NCI-H526 (cell line): Measurements from ENCODE around the gene DLL1.

Experiments used
- DNase-seq, 2 experiments: peaks; one replicate each; lab custom pipeline; 2025; lab: John Stamatoyannopoulos, UW

The DLL1 gene

GRCh38 chr6:170294813-170295509 lies 4.1 kb upstream of the DLL1 start:
- DNase-seq = peak in 1 of 2 experiments; percentile 58

GRCh38 chr6:170294298-170294730 lies 3.4 kb upstream of the DLL1 start:
- DNase-seq = peak in 1 of 2 experiments; percentile 52

- DNase-seq = no peak
Measured at GRCh38 chr6:170293341-170294231, 2.7 kb upstream of the DLL1 start.

- DNase-seq = peak in 1 of 2 experiments; percentile 67
Measured at GRCh38 chr6:170292407-170293158, 1.7 kb upstream of the DLL1 start.

- no peak for DNase-seq
Measured at GRCh38 chr6:170292111-170292406, 1.2 kb upstream of the DLL1 start.

- DNase-seq = peak; percentile 94
Measured at GRCh38 chr6:170291271-170292110, 613 bp upstream of the DLL1 start.

GRCh38 chr6:170289951-170290295 lies 955 bp downstream of the DLL1 start:
- DNase-seq = peak in 1 of 2 experiments; percentile 61

- DNase-seq = peak in 1 of 2 experiments; percentile 64
Measured at GRCh38 chr6:170289180-170289931, 1.5 kb downstream of the DLL1 start.

GRCh38 chr6:170288852-170289179 lies 2.1 kb downstream of the DLL1 start:
- no peak for DNase-seq

- no peak for DNase-seq
Measured at GRCh38 chr6:170288091-170288631, 2.7 kb downstream of the DLL1 start.

- no peak for DNase-seq
Measured at GRCh38 chr6:170287371-170287876, 3.5 kb downstream of the DLL1 start.

- DNase-seq = no peak
Measured at GRCh38 chr6:170286934-170287265, 4.0 kb downstream of the DLL1 start.

- DNase-seq = peak in 1 of 2 experiments; percentile 48
Measured at GRCh38 chr6:170286246-170286933, 4.5 kb downstream of the DLL1 start.

GRCh38 chr6:170285482-170285881 lies 5.4 kb downstream of the DLL1 start:
- DNase-seq = no peak

- no peak for DNase-seq
Measured at GRCh38 chr6:170284866-170285469, 5.9 kb downstream of the DLL1 start.

- DNase-seq = no peak
Measured at GRCh38 chr6:170284126-170284773, 6.6 kb downstream of the DLL1 start.

GRCh38 chr6:170283212-170284081 lies 7.4 kb downstream of the DLL1 start:
- no peak for DNase-seq

GRCh38 chr6:170282512-170283158 lies 8.2 kb downstream of the DLL1 start:
- DNase-seq = no peak
